Left forelimb (tissue), 1 donor: Measurements from ENCODE around the gene DNAH7.

Source experiments
- DNase-seq: peaks from one replicate; pipeline ENCODE4 v3.0.0-alpha.2; 2018; ENCODE audit warnings: low spot score

Gene DNAH7

GRCh38 chr2:195808189-195808588 lies 260.4 kb downstream of the DNAH7 start:
- DNase-seq = no peak

DNA sequence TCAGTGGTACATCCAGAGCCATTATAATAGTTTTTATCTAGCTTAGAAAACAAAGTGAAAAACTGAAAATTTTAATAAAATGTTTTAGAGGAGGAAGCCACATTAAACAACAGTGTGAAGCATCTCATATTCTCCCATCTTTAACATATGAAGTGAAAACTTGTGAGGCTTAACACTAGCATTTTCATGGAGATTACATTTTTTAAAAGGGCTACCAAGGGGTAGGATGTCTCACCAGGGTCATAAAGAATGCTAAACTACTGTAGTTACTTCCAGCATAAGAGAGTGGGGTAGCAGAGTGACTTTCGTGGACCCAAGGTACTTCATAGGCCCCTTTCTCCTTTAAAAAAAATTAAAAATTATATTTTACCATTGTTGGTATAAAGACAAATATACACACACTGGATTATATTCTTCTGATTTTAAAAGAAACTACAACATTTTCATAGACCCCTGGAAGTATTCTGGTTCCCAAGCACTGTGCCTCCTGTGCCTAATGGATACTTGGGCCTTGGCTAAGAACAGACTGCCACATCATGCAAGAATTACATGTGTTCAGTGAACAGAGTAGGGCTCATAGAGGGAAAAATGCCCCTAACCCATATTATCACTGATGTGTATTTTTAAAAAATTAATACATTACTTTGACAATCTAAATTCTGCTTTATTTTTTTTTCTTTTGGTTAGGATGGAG lies 263.2 kb downstream of the DNAH7 start:
- no peak for DNase-seq

DNA sequence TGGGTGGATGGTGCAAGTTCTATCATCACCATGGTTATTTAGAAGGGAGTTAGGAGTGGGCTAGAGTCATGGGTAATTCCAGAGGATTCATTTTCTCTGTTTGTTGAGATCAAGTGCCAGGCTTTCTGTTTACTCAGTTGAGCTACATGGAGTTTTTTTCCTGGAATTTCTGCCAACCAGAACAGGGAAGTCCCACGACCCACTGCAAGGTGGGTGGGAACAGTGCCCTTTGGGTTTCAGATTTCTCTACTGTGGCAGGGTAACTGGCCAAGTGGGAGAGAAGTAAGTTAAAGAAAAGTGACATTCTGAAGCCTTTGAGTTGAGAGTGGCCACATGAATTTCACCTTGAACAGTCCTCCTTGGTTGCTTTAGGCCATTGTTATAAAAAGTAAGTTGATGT lies 272.8 kb downstream of the DNAH7 start:
- DNase-seq = no peak

DNA sequence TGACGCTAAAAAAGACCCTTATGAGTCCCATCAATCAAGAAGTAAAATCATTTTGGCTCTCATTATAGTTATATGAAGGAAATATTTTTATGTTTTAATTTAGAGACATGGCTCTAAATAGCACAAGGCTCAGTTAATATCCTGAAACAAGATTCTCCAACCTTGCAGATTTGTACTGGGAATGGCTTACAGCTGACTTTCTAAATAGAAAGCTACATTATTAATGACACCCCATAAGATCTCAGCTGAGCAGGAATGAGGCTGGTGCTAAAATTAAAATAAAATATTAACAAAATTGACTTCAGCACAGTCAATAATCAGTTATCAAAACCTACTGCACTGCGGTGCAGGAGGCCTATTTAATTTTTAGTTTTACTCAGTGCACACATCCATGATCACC lies 274.8 kb downstream of the DNAH7 start:
- DNase-seq = no peak

DNA sequence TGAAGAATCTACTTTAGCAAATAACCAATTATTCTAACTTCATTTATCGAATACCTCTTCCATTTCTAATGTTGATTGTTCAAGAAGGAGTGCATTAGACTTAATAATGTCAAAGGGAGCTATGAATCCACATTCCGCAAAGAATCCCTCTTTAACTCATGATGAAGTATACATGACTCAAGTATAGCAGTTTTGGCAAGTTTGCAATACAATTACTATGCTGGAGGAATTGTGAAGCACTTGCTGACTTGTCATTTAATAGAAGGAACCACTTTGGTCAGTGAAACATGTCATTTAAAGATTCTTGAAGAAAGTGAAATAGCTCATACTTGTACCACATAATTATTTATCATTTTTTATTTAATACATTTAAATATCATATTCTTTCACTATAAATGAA lies 286.5 kb downstream of the DNAH7 start:
- no peak for DNase-seq

- DNase-seq = no peak
Observed at GRCh38 chr2:195779491-195779890, 289.1 kb downstream of the DNAH7 start.

- no peak for DNase-seq
Observed at GRCh38 chr2:195769975-195770374, 298.7 kb downstream of the DNAH7 start.

- DNase-seq = no peak
Observed at GRCh38 chr2:195768431-195768830, 300.2 kb downstream of the DNAH7 start.

GRCh38 chr2:195766691-195767090 lies 301.9 kb downstream of the DNAH7 start:
- no peak for DNase-seq

DNA sequence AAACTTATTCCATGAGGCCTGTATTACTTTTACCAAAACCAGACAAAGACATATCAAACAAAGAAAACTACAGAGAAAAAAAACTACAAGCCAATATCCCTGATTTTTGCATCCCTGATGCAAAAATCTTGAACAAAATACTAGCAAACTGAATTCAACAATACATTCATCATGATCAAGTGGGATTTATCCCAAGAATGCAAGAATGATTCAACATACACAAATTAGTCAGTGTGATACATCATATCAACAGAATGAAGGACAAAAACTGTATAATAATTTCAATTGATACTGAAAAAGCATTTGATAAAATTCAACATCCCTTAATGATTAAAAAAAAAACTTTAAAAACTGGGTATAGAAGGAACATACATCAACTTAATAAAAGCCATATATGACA lies 304.8 kb downstream of the DNAH7 start:
- no peak for DNase-seq

DNA sequence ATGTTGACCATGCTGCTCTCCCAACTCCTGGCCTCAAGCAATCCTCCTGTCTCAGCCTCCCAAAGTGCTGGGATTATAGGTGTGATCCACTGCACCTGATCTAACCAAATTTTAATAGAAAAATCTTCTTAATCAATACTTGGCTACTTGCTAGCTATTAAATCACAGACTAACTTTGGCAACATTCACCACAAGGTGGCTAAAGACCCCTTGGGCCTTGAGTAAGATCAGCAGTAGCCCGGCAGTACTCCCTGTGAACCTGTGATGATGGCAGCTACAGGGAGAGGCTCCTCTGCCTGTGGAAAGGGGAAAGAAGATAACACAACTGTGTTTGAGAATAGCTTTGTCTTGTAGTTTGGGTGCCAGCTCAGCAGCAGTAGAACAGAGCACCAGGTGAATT lies 308.8 kb downstream of the DNAH7 start:
- DNase-seq = no peak

GRCh38 chr2:195758846-195759245 lies 309.8 kb downstream of the DNAH7 start:
- DNase-seq = no peak

DNA sequence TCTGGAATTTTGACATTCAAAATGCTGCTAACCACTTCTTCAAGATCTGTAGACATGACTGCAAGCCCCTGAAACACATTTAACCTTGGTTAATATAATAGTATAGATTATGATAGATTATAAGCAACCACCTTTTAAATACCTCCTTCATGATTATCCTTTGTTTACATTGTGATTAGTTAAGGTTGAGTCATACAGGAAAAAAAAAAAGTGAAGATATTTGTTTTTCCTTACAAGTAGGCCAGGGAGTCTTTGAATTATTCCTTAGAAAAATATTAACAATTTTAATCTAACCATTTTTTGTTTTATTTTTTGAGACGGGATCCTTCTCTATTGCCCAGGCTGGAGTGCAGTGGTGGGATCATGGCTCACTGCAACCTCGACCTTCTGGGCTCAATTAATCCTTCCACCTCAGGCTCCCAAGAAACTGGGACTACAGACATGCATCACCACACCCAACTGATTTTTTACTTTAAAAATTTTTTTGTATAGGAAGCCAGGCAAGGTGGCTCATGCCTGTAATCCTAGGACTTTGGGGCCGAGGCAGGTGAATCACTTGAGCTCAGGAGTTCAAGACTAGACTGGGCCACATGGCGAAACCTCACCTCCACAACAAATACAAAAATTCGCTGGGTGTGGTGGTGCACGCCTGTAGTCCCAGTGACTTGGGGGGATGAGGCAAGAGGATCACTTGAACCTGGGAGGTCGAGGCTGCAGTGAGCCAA lies 312.3 kb downstream of the DNAH7 start:
- no peak for DNase-seq

DNA sequence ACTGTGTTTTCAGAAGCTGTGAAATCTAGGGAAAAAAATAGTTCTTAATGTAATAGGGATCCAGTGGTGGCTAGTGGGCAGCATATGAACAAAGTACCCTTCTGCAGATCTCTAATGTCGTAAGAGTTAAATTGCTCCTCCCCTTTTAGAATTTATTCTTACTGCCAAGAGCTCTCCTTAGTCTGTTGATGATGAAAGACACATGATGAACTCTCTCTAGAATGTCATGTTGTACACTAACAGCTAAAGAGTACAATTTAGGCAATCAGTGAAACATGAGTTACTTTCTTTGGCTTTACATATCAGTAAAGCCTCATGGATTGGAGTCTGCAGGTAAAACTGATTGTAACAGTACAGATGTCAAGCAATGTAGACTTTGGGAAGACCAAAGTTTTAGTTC lies 327.4 kb downstream of the DNAH7 start:
- DNase-seq = no peak

- no peak for DNase-seq
Observed at GRCh38 chr2:195737511-195738325, 330.9 kb downstream of the DNAH7 start.

- no peak for DNase-seq
Observed at GRCh38 chr2:195735347-195735746, 333.3 kb downstream of the DNAH7 start.

- no peak for DNase-seq
Observed at GRCh38 chr2:195734931-195735330, 333.7 kb downstream of the DNAH7 start.

DNA sequence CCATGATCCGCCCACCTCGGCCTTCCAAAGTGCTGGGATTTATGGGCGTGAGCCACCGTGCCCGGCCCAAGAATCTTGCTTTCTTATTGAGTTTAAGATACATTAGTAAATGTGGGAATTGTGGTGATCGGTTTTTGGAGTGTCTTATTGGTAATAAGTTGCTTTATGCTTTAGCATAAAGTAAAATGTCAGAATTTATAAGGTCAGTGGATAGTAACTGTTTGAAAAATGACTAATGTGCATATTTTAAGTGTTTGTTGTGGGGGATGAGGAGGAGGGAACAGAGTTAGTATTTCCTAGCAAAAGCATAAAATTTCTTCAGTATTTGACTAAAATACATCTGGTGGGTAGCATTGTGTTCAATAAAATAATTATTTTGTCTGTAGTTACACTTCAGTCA lies 334.2 kb downstream of the DNAH7 start:
- DNase-seq = no peak

DNA sequence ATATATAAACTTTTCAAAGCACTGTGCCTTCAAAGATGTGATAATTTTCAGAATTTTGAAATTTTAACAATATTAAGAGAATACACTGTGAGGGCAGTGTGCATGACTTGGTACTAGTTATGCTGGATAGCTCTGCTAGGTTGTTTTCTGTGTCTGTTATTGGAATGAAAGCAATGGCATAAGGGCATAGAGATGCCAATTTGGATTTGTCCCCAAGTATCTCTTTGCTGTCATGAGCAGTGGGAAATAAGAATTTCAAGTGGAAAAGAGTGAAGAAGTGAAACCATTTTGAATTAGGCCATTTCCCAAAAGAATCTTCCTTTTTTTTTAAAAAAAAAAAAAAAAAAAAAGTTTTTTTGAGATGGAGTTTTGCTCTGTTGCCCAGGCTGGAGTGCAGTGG lies 334.8 kb downstream of the DNAH7 start:
- DNase-seq = no peak

DNA sequence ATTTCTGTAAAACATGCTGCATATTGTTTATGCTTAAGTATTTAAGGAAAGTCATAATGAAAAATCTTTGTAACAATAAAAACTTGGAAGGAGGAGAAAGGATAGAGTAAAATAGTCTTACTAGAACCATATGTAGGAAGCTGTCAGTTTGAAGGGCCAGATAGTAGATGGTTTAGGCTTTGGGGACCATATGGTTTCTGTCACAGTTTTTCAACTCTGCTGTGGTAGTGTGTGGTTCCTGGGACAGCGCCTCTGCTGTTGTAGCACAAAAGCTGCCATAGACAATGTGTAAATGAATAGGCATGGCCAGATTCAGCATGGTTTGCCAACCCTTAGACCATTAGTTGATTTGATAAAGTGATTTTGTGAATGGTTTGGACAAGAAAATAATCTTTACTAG lies 336.1 kb downstream of the DNAH7 start:
- DNase-seq = no peak

DNA sequence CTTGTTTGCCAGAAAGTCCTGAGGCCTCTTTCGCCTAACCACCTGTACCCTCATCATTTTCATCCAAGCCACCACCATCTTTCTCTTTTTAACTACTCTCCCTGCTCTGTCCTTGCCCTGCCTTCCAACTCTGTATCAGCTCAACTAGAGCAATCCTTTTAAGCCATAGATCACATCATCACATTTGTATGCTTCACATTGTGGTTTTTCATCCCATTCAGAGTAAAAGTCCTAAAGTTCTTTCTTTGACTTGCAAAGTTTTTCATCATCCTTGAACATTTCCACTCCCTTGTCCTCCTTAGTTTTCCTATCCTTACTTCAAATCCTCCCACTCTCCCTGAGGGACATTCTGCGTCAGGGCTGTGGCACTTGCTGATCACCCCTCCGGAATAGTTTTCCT lies 337.7 kb downstream of the DNAH7 start:
- no peak for DNase-seq

GRCh38 chr2:195727106-195727505 lies 341.5 kb downstream of the DNAH7 start:
- DNase-seq = no peak

DNA sequence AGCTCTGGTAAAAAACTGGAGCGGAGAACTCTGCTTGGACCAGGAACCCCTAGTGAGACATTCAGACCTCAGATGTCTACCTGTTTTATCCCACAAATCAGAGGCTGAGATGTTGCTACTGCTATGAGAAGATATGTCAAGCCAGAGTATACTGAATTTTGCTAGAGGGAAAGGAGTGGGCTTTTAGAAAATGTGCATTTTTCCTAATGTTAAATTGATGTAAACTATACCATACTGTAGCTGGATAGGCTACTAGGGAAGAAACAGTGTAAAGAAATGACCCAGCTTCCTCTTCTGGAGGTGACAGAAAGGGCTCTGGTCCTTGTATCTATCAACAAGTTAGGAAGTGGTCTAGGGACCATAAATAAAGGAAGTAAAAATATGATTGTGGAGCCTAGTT lies 346.6 kb downstream of the DNAH7 start:
- DNase-seq = no peak
